Transverse colon (tissue), 4 donors: ENCODE results near the gene BICD1. TPM values are rescaled to one million over a fixed set of nuclear protein-coding genes. Genes with fewer than 3 reads are reported as not detected.

ENCODE experiments used
- DNase-seq: peaks from one replicate; pipeline ENCODE4 v3.0.0-alpha.2; 2019
- H3K27ac ChIP-seq, 4 donors: fragments of 200-600 bp; sonication (generic); 2 replicates each; pipeline ENCODE4 v1.5.1; 2016 to 2018; ENCODE audit warnings: inconsistent platforms in 4 of 4
- H3K27me3 ChIP-seq: fragments of 200-600 bp; sonication (generic); 2 replicates; pipeline ENCODE4 v1.5.1; 2017; ENCODE audit warnings: inconsistent platforms
- H3K36me3 ChIP-seq, 4 donors: fragments of 200-600 bp; sonication (generic); 2 replicates each; pipeline ENCODE4 v1.5.1; 2017 to 2019; ENCODE audit warnings: inconsistent platforms in 4 of 4
- H3K4me1 ChIP-seq, 4 donors: fragments of 200-600 bp; sonication (generic); 2 replicates each; pipeline ENCODE4 v1.5.1; 2017 to 2020; ENCODE audit warnings: inconsistent platforms in 4 of 4
- H3K4me3 ChIP-seq, 4 donors: fragments of 200-600 bp; sonication (generic); 1 replicate in 1 of 4; 2 replicates in 3 of 4; pipeline versions ENCODE4 v1.5.1 to v1.6.1; 2017 to 2019; ENCODE audit warnings: inconsistent platforms in 4 of 4
- H3K9me3 ChIP-seq, 2 donors: fragments of 200-600 bp; sonication (generic); 2 replicates each; pipeline ENCODE4 v1.5.1; 2017 to 2019; ENCODE audit warnings: inconsistent platforms in 2 of 2
- EP300 ChIP-seq: sonication (generic); formaldehyde crosslinking; IDR thresholded peaks from one replicate; pipeline ENCODE4 v1.6.1; 2017; ENCODE audit warnings: antibody characterized with exemption, low read depth
- POLR2A ChIP-seq: fragments of 450-650 bp; IDR thresholded peaks from one replicate; pipeline ENCODE4 v1.6.1; 2016; ENCODE audit warnings: antibody characterized with exemption, mild to moderate bottlenecking, moderate library complexity
- POLR2AphosphoS5 ChIP-seq, 3 donors: sonication (generic); formaldehyde crosslinking; IDR thresholded peaks; one replicate each; pipeline ENCODE4 v1.6.1; 2016; ENCODE audit warnings: antibody characterized with exemption in 3 of 3
- WGBS, 2 donors: methylation state at CpG; one replicate each; pipeline ENCODE4 v1.1.5; 2018; ENCODE audit warnings: low coverage in 1 of 2; 5-methylcytosine and 5-hydroxymethylcytosine counted together
- in situ Hi-C, 4 donors: fragments of 200-750 bp; cut with MboI; loops; one replicate each; pipeline versions ENCODE4 v1.15.0 to v1.15.1; 2017; ENCODE audit warnings: low sequenced_read_pairs in 3 of 4, low pct_ligation_motif_present in 1 of 4, low pct_unique_long_range_greater_than_20kb in 1 of 4
- intact Hi-C: fragments of 100-400 bp; cut with DNase I; formaldehyde crosslinking; loops from one replicate; pipeline ENCODE4 v1.15.1; 2023; ENCODE audit warnings: low total_unique reads
- total RNA-seq, 4 donors: library from RNA; depleted of rRNA; stranded (reverse); fragments of >200 nt; gene quantifications; one replicate each; pipeline ENCODE4 v1.1.0, GENCODE V29; 2016
- TF ChIP-seq, protein P1 (sequence below), 5 experiments: fragments of 200-600 bp in 3 of 5; fragments of 450-650 bp in 2 of 5; sonication (generic) in 3 of 5; IDR thresholded peaks; 1 replicate in 2 of 5; 2 replicates in 3 of 5; pipeline ENCODE4 v1.5.1; 2016 to 2017; ENCODE audit warnings: antibody characterized with exemption in 5 of 5, inconsistent platforms in 3 of 5, mild to moderate bottlenecking in 2 of 5, moderate library complexity in 1 of 5

BICD1 gene
- 10 to 100 TPM in 1 of 4 donors, 1 to 10 TPM in 2, under 1 TPM in 1; 0.75 to 27.7 (median 5.2) TPM for total RNA-seq

DNA sequence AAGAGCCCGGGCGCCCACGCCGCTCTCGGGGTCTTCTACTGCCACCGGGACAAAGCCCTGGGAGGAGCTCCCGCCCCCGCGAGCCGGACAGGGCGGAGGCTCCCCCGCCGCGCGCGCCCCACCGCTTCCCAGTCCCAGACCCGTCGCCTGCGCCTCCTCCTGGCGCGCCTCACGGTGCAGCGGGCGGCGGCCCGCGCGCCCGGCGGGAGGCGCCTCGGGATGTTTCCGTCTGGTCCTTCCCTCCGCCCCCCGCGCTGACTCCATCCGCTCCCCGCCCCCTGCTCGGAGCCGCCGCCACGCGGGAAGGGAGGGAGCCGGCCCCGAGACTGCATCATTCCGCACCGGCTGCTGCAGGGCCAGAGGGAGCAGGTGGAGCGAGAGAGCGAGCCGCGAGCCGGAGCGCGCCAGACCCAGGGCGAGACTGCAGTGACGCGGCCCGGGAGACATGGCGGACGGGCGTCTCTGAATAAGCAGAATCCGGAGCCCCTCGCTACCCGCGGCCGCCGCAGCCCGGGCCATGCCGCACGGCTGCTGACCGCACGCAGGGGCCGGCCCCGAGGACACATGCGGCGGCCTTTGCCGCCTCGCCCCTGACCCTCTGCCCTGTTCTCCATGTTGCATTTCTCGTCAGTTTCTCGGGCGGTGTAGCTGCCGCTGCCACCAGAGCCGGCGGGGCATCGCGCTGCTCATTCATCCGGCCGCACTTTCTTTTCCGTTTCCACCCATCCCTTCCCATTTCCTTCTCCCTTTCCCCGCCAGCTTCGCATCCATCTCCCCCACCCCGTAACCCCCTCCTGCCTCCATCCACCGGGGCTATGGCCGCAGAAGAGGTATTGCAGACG lies at the start of gene BICD1:
TSS of gene BICD1 (plus strand) at position 331 of the 842 bp plus-strand sequence. CDS start at position 816, 485 bp downstream.
- no peaks in the 10 kb centered on the region for H3K36me3 ChIP-seq
- TF ChIP-seq EP300 (no peak), POLR2AphosphoS5 (IDR thresholded peaks at IDR 0.05) (peak; percentile 74 to 87 (median 85)), POLR2A (peak; percentile 63)
- TF ChIP-seq, protein P1, sequence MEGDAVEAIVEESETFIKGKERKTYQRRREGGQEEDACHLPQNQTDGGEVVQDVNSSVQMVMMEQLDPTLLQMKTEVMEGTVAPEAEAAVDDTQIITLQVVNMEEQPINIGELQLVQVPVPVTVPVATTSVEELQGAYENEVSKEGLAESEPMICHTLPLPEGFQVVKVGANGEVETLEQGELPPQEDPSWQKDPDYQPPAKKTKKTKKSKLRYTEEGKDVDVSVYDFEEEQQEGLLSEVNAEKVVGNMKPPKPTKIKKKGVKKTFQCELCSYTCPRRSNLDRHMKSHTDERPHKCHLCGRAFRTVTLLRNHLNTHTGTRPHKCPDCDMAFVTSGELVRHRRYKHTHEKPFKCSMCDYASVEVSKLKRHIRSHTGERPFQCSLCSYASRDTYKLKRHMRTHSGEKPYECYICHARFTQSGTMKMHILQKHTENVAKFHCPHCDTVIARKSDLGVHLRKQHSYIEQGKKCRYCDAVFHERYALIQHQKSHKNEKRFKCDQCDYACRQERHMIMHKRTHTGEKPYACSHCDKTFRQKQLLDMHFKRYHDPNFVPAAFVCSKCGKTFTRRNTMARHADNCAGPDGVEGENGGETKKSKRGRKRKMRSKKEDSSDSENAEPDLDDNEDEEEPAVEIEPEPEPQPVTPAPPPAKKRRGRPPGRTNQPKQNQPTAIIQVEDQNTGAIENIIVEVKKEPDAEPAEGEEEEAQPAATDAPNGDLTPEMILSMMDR (IDR thresholded peaks at IDR 0.05) = peak in 3 of 5 experiments; percentile 17 to 36 (median 19)
- H3K4me1 ChIP-seq = peaks cover 4 to 22% (median 11%) of the 10 kb centered on the region in 4 donors
- in situ Hi-C loops = no loop called here
- no peaks in the 10 kb centered on the region for H3K9me3 ChIP-seq
- WGBS, 2 donors = 1 to 2% methylated on average over 13 to 43 of the region's 96 CpGs
- H3K27me3 ChIP-seq = no peaks in the 10 kb centered on the region
- intact Hi-C loops = no loop called here
- peak within 1 kb of the TSS; percentile 81 to 93 (median 86) for H3K27ac ChIP-seq
- peak; percentile 87 for DNase-seq
- peak within 1 kb of the TSS; percentile 61 to 93 (median 80) for H3K4me3 ChIP-seq

DNA sequence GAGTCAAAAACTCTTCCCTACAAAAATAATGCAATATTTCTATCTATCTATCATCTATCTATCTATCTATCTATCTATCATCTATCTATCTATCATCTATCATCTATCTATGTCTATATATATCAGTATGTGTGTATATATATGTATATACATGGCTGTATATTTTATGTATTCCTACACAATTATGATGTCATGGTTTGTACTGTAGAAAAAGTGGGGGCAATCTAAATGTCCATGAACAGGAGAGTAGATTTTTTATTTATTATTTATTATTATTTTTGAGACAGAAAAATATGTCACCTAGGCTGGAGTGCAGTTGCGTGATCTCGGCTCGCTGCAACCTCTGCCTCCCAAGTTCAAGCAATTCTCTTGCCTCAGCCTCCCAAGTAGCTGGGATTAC lies 45.6 kb upstream of the BICD1 start:
- no peak overlapping the region for H3K27ac ChIP-seq
- in situ Hi-C loops (loop anchor here (5.0 to 25.0 kb wide), 4 partner anchors 241 to 374 kb away; no protein-coding TSS in a partner anchor), intact Hi-C loops (no loop called here)
- WGBS, 2 donors = 100% methylated on average over 3 of the region's 3 CpGs
- H3K4me1 ChIP-seq = no peaks in the 10 kb centered on the region
- no peaks in the 10 kb centered on the region for H3K27me3 ChIP-seq
- no peaks in the 10 kb centered on the region for H3K36me3 ChIP-seq
- no peaks in the 10 kb centered on the region for H3K9me3 ChIP-seq
- no peak for TF ChIP-seq EP300
- TF ChIP-seq POLR2AphosphoS5 (IDR thresholded peaks at IDR 0.05) = no peak
- TF ChIP-seq, protein P1 (IDR thresholded peaks at IDR 0.05) = no peak
- no peak for TF ChIP-seq POLR2A
- no peak overlapping the region for H3K4me3 ChIP-seq
- DNase-seq = no peak

DNA sequence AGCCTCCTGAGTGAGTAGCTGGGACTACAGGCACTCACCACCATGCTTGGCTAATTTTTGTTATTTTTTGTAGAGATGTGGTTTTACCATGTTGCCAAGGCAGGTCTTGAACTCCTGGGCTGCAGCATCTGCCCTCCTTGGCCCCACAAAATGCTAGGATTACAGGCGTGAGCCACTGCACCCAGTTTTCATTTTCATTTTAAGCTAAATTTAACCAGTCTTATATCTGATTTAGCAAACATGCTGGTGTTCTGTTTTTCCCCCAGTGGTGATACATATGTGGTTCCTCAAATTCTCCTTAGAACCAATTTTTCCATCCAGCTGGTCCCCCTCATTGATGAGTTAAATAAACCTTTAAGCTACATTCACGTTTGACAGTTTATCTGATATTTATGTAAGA lies 43.8 kb upstream of the BICD1 start:
- no peak for DNase-seq
- intact Hi-C loops (no loop called here), in situ Hi-C loops (loop anchor here (5.0 to 25.0 kb wide), 4 partner anchors 239 to 376 kb away; no protein-coding TSS in a partner anchor)
- no peaks in the 10 kb centered on the region for H3K27me3 ChIP-seq
- WGBS, 2 donors = 29 to 57% methylated on average over 2 of the region's 2 CpGs
- no peak overlapping the region for H3K4me3 ChIP-seq
- H3K4me1 ChIP-seq = no peaks in the 10 kb centered on the region
- H3K9me3 ChIP-seq = no peaks in the 10 kb centered on the region
- H3K27ac ChIP-seq = no peak overlapping the region
- H3K36me3 ChIP-seq = no peaks in the 10 kb centered on the region
- TF ChIP-seq POLR2A (no peak), POLR2AphosphoS5 (IDR thresholded peaks at IDR 0.05) (no peak), EP300 (no peak)
- TF ChIP-seq, protein P1 (IDR thresholded peaks at IDR 0.05) = no peak

DNA sequence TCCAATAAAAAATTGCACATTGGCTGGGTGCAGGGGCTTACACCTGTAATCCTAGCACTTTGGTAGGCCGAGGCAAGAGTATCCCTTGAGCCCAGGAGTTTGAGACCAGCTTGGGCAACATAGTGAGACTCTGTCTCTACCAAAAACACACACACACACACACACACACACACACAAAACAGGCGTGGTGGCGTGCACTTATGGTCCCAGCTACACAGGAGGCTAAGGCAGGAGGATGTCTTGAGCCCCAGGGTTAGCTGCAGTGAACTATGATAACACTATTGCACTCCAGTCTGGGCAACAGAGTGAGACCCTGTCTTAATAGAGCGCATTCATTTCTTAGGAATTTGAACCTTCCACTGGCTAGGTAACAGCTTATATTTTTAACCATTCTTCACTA lies 42.9 kb upstream of the BICD1 start:
- Histone ChIP-seq H3K4me1 (peaks cover 0 to 4% (median 0%) of the 10 kb centered on the region in 4 donors), H3K9me3 (no peaks in the 10 kb centered on the region), H3K36me3 (no peaks in the 10 kb centered on the region), H3K27me3 (no peaks in the 10 kb centered on the region), H3K4me3 (no peak overlapping the region), H3K27ac (no peak overlapping the region)
- no peak for DNase-seq
- no peak for TF ChIP-seq POLR2AphosphoS5 (IDR thresholded peaks at IDR 0.05)
- TF ChIP-seq EP300 = no peak
- TF ChIP-seq POLR2A = no peak
- TF ChIP-seq, protein P1 (IDR thresholded peaks at IDR 0.05) = no peak
- intact Hi-C loops = no loop called here
- WGBS, 2 donors = 93 to 95% methylated on average over 2 to 4 of the region's 4 CpGs
- in situ Hi-C loops = loop anchor here (5.0 to 25.0 kb wide), 4 partner anchors 239 to 376 kb away; no protein-coding TSS in a partner anchor
